Kidney glomerular epithelial cell (primary cell): Measurements from ENCODE around the gene SPOCK1.

Source experiments
- DNase-seq: peaks from one replicate; lab custom pipeline; 2025; lab: John Stamatoyannopoulos, UW

Gene SPOCK1

DNA sequence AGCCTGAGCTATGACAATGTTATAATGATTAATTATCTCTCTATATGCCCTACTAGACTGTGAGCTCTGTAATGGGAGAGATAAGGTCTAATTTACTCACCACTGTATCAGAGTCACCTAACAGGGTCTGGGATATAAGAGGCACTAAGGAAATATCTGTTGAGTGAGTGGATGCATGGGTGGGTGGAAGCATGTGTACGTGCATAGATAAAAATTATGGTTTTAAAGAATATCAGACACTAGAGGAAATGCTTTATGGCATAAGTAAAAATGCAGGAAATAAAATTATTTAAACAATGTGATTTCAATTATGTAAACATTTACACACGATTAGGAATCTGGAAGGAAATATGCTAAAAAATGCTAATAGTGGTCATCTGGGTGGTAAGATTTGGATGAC, 137.8 kb downstream of the SPOCK1 start:
- DNase-seq, result no peak

DNA sequence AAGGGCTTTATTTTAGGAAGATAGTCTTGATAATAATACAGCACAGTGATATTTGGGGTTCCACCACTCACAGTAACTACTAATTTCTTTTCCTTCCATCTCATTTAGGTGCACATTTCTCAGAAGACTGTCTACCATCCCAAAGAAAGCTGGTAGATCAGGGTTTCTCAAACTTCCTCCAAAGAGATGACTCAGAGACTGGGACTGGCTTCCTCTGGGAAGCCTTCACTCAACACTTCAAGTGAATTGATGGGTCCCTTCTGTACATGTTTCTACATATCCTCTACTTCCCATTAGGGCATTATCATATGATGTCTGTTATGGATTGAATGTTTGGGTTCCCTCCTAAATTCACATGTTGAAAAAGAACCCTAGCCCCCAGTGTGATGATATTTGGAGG, 138.5 kb downstream of the SPOCK1 start:
- no peak for DNase-seq

DNA sequence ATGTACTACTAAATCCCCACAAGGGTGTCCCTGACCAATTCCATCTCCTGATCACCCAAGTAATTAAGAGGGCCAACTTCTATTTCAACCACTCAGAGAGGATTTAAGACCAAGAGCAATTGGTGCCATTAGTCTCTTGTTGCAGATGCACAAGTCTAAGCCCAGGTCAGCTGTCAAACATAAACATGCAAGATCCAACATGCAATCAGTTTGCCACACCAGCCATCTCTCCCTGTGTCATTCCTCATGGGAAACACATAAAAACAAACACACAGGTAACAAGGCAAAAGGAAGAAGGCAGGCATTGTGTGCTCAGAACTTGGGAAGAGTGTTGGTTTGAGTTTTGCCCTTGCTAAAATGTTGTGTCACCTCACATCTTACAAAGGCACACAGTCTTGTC, 139.2 kb downstream of the SPOCK1 start:
- DNase-seq, result no peak

DNA sequence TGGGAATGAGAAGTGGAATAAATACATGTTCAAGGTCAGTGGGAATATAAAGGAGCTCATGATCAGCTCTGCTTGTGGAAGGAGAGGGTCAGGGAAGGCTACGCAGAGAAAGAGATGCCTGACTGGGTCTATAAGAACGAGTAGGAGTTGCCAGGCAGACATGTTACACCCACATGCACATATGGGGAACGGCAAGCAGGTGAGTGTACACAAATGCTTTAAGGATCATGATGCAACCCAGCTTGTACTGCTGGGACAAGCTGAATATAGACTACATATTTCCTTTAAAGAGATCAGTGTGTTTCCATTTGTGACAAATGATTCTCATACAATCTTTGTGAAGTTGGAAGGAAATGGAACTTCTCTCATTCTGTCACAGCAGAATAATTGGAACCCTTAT, 141.7 kb downstream of the SPOCK1 start:
- no peak for DNase-seq

DNA sequence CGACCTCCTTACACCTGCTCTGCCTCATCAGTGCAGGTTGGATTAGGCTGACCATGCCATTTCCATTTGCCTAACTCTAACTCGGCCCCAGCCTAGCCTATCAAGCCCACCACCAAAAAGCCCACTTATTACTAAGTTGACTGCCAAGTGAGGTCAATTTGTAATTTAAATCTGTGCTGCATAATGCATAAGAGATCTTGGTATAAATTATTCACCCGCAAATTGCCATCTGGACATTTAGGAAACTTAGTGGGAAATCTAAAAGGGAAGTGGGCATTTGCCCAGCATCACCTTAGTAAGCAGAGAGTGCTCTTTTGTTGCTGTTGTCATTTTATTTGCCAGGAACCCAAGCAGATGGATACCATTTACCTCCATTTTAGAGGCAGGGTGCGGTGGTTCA, 143.0 kb downstream of the SPOCK1 start:
- DNase-seq, result no peak

DNA sequence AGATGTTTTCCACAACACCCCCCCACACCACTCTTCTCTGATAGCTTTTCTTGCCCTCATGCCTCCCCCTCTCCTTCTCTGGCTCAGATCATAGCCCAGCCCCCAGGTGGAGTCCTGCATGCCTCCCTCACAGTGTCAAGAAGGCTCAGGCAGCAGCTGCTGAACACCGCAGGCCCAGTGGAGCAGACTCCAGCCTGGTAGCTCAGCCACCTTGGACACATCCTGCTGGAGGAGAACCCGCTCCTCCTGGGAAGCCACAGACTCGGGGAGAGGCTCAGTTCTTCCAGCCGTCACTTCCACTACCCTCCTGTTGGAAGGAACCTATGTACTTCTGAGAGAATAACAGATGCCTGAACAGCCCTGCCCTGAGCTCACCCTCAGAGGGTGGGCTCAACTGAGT, 143.4 kb downstream of the SPOCK1 start:
- DNase-seq, result no peak

DNA sequence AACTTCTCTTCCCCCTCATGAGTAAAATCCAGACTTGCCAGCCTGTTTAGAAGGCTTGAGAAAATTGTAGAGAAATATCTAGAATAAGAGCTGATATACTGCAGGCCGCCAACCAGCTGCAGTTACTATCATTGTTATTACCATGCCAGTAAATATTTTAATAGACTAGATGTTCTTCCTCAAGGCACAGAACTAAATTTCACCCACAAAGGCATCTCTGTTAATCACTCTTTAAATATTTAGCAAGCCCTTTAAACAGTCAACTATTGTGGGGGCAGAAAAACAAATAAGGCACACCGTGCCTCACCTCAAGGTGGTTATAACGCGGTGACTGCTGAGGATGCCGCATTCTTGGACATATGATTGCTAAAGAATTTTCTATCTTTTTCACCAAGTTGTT, 147.0 kb downstream of the SPOCK1 start:
- DNase-seq, result no peak

DNA sequence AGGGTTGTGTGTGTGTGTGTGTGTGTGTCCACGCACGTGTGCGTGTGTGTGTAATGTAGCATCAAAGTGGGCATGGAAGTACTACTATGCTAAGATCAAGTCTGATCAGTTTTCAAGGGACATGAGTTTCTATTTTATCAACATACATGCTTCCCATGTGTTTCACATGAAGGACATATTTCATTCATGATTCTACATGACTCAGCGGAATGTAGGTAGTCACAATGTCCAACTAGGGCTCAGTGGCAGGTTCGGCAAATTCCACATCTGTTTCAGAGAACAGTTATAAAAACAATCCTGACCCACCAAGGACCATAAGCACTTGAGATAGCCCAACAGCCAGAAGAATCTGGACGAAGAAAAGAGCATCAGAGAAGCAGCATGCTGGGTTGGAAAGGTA, 148.3 kb downstream of the SPOCK1 start:
- no peak for DNase-seq

DNA sequence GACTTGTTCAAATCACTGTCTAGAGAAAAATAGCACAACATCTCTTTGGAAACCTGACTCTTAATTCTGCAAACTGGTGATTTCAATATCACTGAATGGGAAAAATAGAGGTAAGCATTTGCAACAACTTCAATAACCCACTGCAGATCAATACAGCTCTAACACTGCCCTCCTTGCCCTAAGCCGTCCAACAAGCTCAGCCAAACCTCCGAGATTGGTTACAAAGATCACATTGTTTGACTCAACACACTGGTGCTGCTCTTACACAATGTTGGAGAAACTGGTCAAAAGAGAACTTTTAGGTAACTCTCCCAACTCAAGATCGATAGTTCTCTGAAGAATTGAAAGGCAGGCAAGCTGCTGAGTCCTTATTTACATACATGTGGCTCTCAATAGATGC, 150.4 kb downstream of the SPOCK1 start:
- DNase-seq, result no peak

DNA sequence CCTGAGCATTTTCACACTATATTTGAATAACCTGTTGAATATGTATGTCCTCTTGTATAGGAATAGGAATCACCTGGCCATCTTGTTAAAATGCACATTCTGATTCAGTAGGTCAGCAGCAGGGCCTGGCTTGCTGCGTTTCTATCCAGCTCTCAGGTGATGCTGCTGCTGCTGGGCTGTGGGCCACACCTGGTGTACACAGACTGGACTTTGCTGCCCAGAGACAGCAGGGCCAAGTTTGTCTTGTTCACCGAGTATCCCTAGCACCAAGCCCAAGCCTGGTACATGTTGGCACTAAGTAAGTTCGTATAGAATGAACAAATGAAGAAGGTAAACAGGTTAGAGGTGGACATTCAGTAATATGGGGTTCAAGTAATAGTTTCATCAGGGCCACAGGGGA, 151.3 kb downstream of the SPOCK1 start:
- no peak for DNase-seq

DNA sequence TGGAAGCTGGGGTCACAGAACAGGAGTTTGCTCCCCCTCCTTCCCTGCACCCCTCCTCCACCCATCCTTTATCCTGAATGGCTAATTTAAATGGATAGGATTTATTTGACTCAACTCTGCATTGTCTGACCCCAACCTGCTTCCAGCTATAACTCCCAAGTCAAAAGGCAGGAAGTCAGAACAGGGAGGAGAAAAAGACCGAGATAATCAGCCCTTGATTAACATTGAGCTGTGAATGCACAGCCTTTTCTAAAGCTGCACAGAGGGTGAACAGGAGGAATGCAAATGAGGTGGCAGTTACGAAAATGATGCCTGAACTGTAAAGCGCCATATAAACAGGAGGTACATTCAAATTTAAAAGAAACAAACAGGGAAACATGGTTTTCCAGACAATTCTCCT, 152.8 kb downstream of the SPOCK1 start:
- no peak for DNase-seq

DNA sequence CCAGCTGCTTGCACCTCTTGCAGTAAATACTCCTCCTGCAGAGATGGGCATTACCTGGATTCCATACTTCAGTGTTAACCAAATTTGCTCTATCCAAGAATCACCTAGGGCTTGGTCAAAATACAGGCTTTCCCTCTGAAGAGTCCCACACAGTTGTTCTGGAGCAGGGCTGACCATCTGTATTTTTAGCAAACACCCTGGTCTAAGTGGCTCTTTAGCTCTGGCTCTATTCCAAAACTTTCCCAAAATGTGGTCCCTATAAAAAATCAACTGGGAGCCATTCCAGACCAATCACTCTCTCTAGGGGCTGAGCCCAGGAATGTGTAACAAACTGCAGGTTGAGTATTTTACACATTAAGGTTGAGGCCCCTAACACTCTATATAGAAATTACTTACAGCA, 153.7 kb downstream of the SPOCK1 start:
- no peak for DNase-seq

DNA sequence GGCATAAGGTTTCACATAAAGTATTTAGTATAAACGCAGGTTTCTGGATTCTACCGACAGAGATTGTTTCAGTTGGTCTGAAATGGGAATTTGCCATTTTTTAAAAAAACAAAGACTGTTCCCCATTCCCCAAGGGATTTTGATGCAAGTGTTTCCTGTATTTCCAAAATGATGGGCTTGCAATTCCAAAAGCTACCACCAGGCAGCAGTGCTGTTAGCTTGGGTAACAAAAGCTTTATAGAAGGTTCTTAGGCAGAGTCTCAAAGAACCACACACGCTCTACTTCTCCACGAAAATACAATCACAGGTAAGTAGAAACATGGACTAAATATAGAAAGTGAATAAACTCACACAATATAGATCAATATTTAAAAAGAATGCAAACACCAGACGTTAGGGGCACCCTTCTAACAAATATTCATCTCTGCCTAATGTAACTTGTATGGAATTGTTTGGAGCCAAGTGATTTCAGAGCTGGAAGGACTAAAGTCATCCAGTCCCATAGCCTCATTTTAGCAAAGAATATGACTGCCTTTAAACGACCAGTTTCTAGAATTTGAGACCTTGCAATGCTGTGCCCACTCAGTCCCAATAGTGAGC, 154.3 kb downstream of the SPOCK1 start:
- DNase-seq, result peak; percentile 41

DNA sequence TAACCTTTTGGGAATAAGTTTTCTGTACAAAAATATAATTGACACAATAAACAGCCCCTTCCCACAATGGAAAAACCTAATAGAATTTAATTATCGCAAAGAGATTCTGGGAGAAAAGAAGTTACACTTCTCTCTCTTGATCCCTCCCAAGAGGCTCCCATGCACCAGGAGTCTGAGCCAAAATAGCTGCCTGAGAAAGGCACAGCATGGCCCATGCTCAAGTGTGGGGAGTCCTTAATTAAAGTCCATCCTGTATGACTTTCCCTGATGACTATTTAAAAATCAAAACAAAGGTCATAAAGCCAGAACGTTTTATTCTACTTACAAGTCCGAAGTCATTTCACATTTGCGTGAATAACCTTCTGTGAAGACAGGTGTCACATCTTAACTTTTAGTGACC, 155.1 kb downstream of the SPOCK1 start:
- DNase-seq, result no peak

DNA sequence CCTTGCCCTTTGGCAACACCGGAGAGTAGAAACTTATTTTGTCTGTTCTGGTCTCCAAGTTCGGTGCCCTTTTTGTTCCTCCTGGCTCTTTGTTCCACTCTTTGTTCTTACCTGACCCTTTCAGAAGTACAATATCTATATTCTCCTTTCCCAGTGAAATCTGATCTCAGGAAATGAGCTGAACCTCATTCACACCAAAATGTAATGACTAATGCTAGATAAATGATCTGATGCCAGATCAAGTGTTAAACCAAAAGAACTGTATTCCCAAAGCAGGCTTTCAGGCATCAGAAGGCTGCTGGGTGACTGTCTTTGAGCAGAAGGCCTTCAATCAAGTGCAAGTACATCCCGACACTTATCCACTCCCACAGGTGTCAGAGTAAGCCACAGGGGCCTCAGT, 156.4 kb downstream of the SPOCK1 start:
- DNase-seq, result peak; percentile 44

DNA sequence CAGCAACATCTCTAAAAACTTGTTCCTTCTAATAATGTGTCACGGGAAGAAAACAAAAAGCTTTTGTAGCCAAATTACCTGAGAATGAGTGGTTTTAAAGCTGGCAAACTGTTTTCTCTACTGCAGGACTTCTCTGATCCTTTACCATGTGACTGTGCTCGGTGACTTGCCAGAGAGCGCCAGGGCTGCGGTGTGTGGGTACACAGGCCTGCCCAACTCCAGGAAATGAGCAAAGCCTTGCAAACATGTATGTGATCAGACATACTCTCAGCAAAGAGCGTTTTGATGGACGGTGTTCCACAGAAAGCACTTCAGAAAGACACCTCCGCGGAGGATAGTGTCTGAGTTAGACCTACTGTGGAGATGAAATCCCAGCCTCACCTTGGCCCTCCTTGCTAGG, 157.3 kb downstream of the SPOCK1 start:
- no peak for DNase-seq

DNA sequence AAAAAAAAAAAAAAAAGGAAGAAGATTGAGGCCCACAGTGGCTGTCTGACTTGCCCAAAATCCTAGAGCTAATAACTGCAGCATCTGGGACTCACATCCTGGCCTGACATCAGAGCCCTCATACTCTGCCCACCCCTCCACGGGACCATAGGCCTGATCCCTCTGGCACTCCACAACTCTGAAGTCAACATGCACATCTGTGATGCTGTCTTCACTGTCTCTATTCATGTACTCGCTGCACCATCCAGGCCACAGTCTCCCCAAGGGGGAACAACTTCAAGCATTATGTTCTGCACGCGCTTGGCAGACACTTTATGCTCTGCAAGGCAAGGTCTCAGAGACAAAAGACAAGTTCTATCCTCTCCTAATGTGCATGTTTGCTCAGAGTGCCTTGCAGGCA, 158.2 kb downstream of the SPOCK1 start:
- no peak for DNase-seq

DNA sequence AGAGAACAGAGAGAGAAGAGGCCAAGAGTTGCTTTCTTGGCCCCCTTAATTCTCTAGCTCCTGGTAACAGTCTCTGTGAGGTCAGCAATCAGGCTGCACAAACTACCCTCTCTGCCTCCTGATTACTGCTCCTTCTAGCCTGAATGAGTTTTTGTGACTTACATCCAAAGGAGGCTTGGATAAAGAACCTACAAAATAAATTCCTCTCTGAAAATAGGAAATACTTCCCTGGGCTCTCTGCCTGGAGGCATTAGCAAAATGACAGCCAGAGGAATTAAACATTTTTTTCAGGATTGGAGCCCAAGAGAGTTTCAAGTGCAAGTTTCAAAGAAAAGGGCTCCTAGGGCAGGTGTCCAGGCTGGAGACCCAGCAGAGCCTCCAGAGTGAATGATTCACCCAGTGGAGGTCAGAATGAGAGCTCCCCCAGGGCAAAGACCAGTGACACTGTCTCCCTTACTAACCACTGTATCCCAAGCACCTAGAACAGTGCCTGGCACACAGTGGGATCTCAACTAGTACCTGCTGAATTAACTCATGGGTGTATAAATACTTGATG, 162.5 kb downstream of the SPOCK1 start:
- DNase-seq, result no peak

DNA sequence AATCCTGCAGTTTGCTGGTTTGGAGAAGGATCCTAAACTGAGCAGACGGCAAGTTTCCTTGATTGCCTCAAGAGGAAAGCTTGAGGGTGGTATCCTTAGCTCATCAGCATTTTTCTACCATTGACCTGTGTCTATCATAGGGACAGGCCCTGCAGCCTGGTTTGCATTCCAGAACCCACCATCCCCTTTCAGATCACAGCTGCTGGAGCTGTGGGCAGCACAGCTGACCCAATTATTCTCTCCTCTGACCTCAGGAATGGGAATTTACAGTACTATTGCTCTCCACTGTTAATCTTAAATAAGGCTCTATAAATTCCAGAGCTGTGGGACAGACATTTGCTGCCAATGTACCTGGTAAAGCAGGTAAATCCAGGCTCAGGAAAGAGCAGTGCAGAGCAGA, 163.0 kb downstream of the SPOCK1 start:
- no peak for DNase-seq

DNA sequence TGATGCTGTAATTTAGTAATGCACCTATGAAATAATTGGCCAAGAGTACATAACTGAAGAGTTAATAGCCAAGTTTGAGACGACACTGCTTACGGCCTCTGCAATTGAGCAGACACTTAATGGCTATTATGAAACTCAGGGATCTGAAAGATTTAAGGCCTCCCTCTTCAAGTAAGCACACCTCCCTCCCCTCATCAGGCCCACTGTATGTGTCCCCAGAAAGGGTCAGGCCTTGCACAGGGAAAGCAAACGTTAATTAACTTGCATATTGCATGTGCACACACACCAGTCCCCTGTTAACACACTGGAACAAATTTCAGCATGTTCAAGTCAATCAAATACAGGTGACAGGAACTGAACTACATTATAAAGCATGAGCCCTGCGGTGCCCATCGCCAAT, 163.6 kb downstream of the SPOCK1 start:
- DNase-seq, result no peak

DNA sequence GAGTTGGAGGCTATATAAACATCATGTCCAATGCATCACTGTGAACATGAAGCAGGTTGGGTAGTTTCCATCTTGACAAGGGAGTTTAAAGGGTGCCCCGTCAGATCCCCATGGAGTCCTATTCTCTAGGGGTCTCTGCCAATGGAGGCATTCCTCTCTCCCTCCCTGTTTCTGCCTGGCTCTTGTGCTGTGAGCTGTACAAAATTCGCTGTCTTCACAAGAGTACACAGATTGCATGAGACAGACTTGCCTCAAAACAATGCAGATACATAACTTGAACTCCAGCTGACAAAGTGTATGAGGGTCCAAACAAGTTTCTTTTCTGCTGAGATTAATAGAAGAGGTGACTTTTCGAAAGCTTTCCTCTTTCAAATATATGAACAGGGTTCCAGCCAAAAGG, 165.2 kb downstream of the SPOCK1 start:
- DNase-seq, result no peak

DNA sequence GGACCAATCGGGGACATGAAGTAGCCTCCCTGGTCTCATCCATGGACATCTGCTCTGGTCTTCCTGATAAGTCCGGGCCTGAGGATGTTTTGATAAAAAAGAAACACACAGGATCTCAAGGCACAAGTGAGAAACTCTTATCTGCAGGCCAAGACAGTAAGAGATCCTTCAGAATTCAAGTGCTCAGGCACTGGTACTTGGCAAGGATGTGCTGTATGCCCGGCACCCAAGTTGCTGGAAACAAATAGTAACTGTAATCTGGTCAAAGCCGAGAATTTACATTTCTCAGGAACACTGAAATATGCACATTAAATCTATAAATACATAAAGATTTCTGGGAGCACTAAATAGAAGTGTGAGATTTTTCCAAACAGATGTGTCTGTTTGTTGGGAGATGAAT, 165.7 kb downstream of the SPOCK1 start:
- DNase-seq, result no peak

DNA sequence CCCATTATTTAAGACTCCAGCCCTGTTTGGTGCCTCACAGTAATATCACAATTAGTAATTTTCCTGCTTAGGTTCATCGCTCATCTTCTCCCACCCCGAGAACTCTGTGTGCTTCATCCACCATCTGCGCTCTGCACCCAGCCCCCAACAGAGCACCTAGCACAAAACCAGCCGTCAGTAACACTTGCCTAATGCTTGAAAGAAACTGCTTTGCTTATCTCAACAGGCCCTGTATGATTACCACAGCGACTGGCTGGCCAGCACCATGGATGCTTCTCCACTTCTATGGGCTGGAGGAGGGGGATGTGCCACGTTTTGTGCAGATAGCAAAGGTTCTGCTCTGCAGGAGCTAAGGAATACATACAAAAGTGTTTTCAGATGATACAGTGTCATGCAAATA, 166.8 kb downstream of the SPOCK1 start:
- DNase-seq, result no peak

DNA sequence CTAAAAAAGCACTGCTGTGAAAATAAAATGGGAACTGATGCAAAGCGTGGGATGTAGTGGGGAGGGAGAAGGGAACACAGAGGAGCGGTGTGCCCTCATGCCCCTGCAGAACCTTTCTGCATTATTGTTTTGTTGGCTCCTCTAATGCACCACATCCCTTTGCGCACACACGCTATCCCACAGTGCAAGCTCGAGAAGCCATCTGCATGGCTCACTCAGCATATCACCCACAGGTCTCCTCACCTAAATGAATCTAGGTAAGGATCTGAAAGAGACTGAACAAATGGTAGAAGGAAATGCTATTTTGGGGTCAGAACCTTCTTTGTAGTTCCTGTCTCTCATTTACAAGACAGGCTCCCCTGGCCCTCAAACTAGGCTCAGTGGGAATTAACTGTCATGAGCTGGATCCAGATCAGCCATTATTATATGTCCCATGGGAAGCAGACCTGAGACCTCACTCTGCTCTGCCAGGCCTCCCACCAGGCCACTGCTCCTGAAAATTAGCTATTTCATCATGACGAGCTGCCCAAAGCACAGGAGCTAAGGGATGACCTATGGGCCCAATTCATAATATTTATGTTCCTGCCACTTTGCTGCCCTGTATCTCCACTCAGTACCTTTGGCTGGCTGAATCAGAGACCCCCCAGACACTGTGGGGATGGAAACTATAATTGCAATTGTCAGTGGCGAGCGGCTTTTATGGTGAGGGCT, 169.4 kb downstream of the SPOCK1 start:
- no peak for DNase-seq
